Vagina (tissue), 2 donors: ENCODE data around the gene PDCD1.

ENCODE experiments used
- POLR2A ChIP-seq, 2 donors: fragments of 450-650 bp; IDR thresholded peaks; one replicate each; pipeline ENCODE4 v1.6.1; 2017; ENCODE audit warnings: antibody characterized with exemption in 2 of 2, mild to moderate bottlenecking in 2 of 2, moderate library complexity in 2 of 2
- POLR2AphosphoS5 ChIP-seq, 2 donors: sonication (generic); formaldehyde crosslinking; IDR thresholded peaks; one replicate each; pipeline ENCODE4 v1.9.0; 2017; ENCODE audit warnings: antibody characterized with exemption in 2 of 2, mild to moderate bottlenecking in 2 of 2, low read depth in 1 of 2; ENCODE audit not compliant: insufficient read depth in 1 of 2
- TF ChIP-seq, protein P1 (sequence below), 3 experiments: fragments of 450-650 bp in 2 of 3; fragments of 200-600 bp in 1 of 3; sonication (generic) in 1 of 3; IDR thresholded peaks; one replicate each; pipeline ENCODE4 v1.5.1; 2017 to 2019; ENCODE audit warnings: antibody characterized with exemption in 3 of 3, mild to moderate bottlenecking in 2 of 3, moderate library complexity in 2 of 3

DNA sequence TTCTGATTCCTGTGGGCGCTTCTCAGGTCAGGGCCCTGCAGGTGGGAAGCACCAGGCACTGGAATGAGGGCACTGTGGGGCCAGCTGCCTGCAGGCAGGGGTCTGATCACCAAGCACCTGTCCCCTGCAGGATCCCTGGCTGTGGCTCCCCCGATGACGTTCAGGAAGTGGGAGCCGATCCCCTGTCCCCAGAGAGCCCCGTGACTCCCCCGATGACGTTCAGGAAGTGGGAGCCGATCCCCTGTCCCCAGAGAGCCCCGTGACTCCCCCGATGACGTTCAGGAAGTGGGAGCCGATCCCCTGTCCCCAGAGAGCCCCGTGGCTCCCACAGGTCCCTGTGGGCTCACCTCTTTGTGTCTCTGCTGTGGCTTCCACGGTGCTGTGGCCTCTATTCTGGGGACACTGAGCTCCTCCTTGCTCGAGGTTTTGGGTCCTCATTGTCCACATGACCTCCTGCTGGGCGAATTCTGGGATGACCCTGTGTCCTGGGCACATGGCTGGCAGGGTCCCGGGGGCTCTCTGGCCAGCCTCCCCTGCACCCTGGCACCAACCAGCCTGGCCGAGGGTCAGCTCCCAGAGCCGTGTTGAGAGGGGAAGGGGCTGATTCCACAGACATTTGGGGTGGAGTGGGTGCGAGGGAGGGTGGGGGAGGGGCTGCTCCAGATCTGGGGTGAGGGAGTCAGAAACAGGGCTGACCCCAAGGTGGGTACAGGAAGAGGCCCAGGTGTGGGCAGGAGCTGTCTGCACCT is 44.9 kb downstream of the PDCD1 start:
- TF ChIP-seq POLR2AphosphoS5 (IDR thresholded peaks at IDR 0.05; ENCODE audit: insufficient read depth in 1 of 2, low read depth in 1 of 2): no peak
- TF ChIP-seq, protein P1, sequence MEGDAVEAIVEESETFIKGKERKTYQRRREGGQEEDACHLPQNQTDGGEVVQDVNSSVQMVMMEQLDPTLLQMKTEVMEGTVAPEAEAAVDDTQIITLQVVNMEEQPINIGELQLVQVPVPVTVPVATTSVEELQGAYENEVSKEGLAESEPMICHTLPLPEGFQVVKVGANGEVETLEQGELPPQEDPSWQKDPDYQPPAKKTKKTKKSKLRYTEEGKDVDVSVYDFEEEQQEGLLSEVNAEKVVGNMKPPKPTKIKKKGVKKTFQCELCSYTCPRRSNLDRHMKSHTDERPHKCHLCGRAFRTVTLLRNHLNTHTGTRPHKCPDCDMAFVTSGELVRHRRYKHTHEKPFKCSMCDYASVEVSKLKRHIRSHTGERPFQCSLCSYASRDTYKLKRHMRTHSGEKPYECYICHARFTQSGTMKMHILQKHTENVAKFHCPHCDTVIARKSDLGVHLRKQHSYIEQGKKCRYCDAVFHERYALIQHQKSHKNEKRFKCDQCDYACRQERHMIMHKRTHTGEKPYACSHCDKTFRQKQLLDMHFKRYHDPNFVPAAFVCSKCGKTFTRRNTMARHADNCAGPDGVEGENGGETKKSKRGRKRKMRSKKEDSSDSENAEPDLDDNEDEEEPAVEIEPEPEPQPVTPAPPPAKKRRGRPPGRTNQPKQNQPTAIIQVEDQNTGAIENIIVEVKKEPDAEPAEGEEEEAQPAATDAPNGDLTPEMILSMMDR (IDR thresholded peaks at IDR 0.05): no peak
- no peak for TF ChIP-seq POLR2A (IDR thresholded peaks at IDR 0.05)
